ENCODE data around the gene NFASC. TPM values are rescaled to one million over a fixed set of nuclear protein-coding genes. Genes with fewer than 3 reads are reported as not detected.

NFASC gene
- total RNA-seq, 2 experiments from 2014 or later: not detected

DNA sequence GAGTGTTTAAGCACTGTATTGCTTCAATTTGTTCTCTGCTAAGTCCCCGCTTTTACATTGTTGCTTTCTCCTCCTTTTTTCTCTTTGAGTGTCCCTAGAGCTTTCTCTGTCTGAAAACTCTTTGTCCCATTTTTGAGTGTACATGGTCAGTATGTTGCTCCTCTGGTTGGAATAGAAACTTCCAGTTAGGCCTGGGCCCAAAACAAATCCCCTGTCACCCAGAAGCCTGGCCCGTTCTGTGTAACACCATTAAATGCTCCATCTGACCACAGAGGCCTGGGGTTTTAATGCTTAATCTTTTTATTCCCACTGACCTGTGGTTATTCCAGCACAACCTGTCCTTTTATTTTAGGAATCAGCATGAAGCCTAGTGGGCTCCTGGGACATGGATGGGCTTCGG lies 28.3 kb upstream of the NFASC start:
- POLR2A ChIA-PET: no interaction called here
- no peaks in the 10 kb centered on the region for H3K4me1 Mint-ChIP-seq (ENCODE audit: low read depth)
- ATAC-seq (ENCODE audit: poor library complexity): no peak
- no peak for DNase-seq
- Histone ChIP-seq H3K36me3 (ENCODE audit: insufficient read depth, low read length) (no peaks in the 10 kb centered on the region), H3K4me1 (ENCODE audit: insufficient read depth, low read length) (no peaks in the 10 kb centered on the region), H3K27me3 (ENCODE audit: control insufficient read depth in 1 of 2, insufficient read depth in 2 of 2, low read length in 2 of 2) (peaks cover 5 to 8% of the 10 kb centered on the region in 2 experiments), H3K4me3 (ENCODE audit: low read length) (no peak overlapping the region), H3K27ac (ENCODE audit: low read depth in 1 of 2, low read length in 2 of 2) (no peak overlapping the region), H3K9me3 (ENCODE audit: control insufficient read depth in 1 of 2, insufficient read depth in 1 of 2, low read length in 2 of 2) (peaks cover 0 to 6% of the 10 kb centered on the region in 2 experiments)
- TF ChIP-seq, protein P1, sequence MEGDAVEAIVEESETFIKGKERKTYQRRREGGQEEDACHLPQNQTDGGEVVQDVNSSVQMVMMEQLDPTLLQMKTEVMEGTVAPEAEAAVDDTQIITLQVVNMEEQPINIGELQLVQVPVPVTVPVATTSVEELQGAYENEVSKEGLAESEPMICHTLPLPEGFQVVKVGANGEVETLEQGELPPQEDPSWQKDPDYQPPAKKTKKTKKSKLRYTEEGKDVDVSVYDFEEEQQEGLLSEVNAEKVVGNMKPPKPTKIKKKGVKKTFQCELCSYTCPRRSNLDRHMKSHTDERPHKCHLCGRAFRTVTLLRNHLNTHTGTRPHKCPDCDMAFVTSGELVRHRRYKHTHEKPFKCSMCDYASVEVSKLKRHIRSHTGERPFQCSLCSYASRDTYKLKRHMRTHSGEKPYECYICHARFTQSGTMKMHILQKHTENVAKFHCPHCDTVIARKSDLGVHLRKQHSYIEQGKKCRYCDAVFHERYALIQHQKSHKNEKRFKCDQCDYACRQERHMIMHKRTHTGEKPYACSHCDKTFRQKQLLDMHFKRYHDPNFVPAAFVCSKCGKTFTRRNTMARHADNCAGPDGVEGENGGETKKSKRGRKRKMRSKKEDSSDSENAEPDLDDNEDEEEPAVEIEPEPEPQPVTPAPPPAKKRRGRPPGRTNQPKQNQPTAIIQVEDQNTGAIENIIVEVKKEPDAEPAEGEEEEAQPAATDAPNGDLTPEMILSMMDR (IDR thresholded peaks at IDR 0.05): no peak
- no peak overlapping the region for H3K27ac Mint-ChIP-seq
- H3K4me3 Mint-ChIP-seq: no peak overlapping the region
- H3K9me3 Mint-ChIP-seq: no peaks in the 10 kb centered on the region
- peaks cover 46% of the 10 kb centered on the region for H3K27me3 Mint-ChIP-seq
- H3K36me3 Mint-ChIP-seq (ENCODE audit: low read depth): no peaks in the 10 kb centered on the region
- intact Hi-C loops (cut with DNase I, micrococcal nuclease): no loop called here
- CTCF ChIA-PET: no interaction called here

DNA sequence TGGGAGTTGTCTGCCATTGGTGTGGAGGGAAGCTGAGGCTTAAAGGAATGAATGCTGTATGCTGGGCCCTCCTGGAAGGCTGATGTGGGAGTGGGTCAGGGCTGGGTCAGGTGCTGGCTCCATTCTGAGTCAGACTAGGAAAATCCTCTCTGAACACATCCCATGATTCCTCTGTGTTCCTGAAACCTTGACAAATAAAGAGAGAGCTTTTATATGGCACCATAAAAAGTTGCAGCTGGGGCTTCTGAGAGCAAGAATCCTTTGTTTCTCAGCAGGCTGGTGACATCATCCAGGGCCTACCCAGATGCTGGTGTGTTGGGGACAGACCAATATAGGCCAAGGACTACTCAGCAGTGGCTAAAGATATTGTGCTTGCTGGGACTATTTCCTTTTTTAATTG lies 27.8 kb upstream of the NFASC start:
- Mint-ChIP-seq H3K4me3 (no peak overlapping the region), H3K4me1 (ENCODE audit: low read depth) (no peaks in the 10 kb centered on the region), H3K27ac (no peak overlapping the region), H3K9me3 (no peaks in the 10 kb centered on the region), H3K36me3 (ENCODE audit: low read depth) (no peaks in the 10 kb centered on the region), H3K27me3 (peaks cover 46% of the 10 kb centered on the region)
- no peaks in the 10 kb centered on the region for H3K36me3 ChIP-seq (ENCODE audit: insufficient read depth, low read length)
- ChIA-PET CTCF (no interaction called here), POLR2A (no interaction called here)
- intact Hi-C loops (cut with DNase I, micrococcal nuclease): no loop called here
- H3K4me3 ChIP-seq (ENCODE audit: low read length): no peak overlapping the region
- TF ChIP-seq, protein P1 (IDR thresholded peaks at IDR 0.05): no peak
- peaks cover 0 to 6% of the 10 kb centered on the region in 2 experiments for H3K9me3 ChIP-seq (ENCODE audit: control insufficient read depth in 1 of 2, insufficient read depth in 1 of 2, low read length in 2 of 2)
- DNase-seq (no peak), ATAC-seq (ENCODE audit: poor library complexity) (no peak)
- no peak overlapping the region for H3K27ac ChIP-seq (ENCODE audit: low read depth in 1 of 2, low read length in 2 of 2)
- peaks cover 5 to 6% of the 10 kb centered on the region in 2 experiments for H3K27me3 ChIP-seq (ENCODE audit: control insufficient read depth in 1 of 2, insufficient read depth in 2 of 2, low read length in 2 of 2)
- no peaks in the 10 kb centered on the region for H3K4me1 ChIP-seq (ENCODE audit: insufficient read depth, low read length)

DNA sequence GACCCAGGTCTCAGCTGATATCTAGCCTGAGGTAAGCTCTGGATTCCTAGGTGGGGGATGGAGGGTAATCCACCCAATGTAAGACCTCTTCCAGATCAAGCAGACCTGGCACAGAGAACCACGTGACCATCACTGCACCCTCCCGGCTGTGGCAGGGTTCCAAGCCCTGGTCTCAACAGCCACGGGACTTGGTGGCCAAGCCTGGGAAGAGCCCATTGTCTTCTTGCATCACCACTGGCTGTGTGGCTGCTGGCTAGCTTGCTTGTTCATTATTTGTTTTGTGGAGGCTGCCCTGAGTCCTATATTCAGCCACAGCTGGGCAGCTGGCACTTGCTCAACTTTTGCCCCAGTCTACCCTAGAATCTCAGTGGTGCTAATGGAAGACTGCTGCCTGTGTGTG lies 24.1 kb upstream of the NFASC start:
- Mint-ChIP-seq H3K9me3 (no peaks in the 10 kb centered on the region), H3K27me3 (peaks cover 31% of the 10 kb centered on the region), H3K27ac (no peak overlapping the region), H3K4me1 (ENCODE audit: low read depth) (no peaks in the 10 kb centered on the region), H3K36me3 (ENCODE audit: low read depth) (no peaks in the 10 kb centered on the region), H3K4me3 (no peak overlapping the region)
- Histone ChIP-seq H3K9me3 (ENCODE audit: control insufficient read depth in 1 of 2, insufficient read depth in 1 of 2, low read length in 2 of 2) (no peaks in the 10 kb centered on the region), H3K36me3 (ENCODE audit: insufficient read depth, low read length) (no peaks in the 10 kb centered on the region), H3K27me3 (ENCODE audit: control insufficient read depth in 1 of 2, insufficient read depth in 2 of 2, low read length in 2 of 2) (no peaks in the 10 kb centered on the region), H3K27ac (ENCODE audit: low read depth in 1 of 2, low read length in 2 of 2) (no peak overlapping the region), H3K4me1 (ENCODE audit: insufficient read depth, low read length) (no peaks in the 10 kb centered on the region), H3K4me3 (ENCODE audit: low read length) (no peak overlapping the region)
- ChIA-PET POLR2A (no interaction called here), CTCF (no interaction called here)
- TF ChIP-seq, protein P1 (IDR thresholded peaks at IDR 0.05): no peak
- ATAC-seq (ENCODE audit: poor library complexity) (no peak), DNase-seq (no peak)
- intact Hi-C loops (cut with DNase I, micrococcal nuclease): no loop called here
